Erythroblast (primary cell): ENCODE results near the gene HMGN3.

Source experiments
- GATA1 ChIP-seq: IDR thresholded peaks from 2 replicates; pipeline ENCODE4 v1.6.1; 2011; ENCODE audit warnings: low read depth, mild to moderate bottlenecking, control low read depth, low read length, moderate library complexity
- POLR2A ChIP-seq: IDR thresholded peaks from 2 replicates; pipeline ENCODE4 v1.6.1; 2011; ENCODE audit warnings: mild to moderate bottlenecking, low read length

DNA sequence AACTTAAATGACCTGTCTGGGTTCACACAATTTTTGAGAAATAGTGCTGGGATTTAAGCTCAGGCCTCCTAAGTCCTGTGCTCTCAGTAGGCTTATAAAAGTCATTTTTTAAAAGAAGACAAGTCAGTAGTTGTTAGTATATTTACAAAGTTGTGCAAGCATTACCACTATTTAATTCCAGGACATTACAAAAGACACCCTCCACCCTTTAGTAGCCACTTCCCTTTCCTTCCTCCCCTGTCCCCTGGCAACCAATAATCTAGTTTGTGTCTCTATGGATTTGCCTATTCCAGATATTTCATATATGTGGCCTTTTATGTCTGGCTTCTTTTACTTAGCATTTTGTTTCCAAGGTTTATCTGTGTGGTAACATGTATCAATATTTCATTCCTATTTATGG lies 37.6 kb downstream of the HMGN3 start:
- no peak for TF ChIP-seq POLR2A
- no peak for TF ChIP-seq GATA1
